HepG2 (cell line): ENCODE results near the gene EDN2. TPM values are rescaled to one million over a fixed set of nuclear protein-coding genes. Genes with fewer than 3 reads are reported as not detected.

Experiments used
- ATF3 ChIP-seq: sonication (generic); formaldehyde crosslinking; IDR thresholded peaks from 2 replicates; pipeline ENCODE4 v1.4.0; 2020; ENCODE audit warnings: missing genetic modification reagents
- FOSL1 ChIP-seq: sonication (generic); formaldehyde crosslinking; IDR thresholded peaks from 2 replicates; pipeline ENCODE4 v1.9.0; 2021; ENCODE audit warnings: missing genetic modification reagents, borderline replicate concordance
- FOSL2 ChIP-seq: sonication (generic); formaldehyde crosslinking; IDR thresholded peaks from 2 replicates; pipeline ENCODE4 v1.4.0; 2020; ENCODE audit warnings: missing genetic modification reagents
- HOXA3 ChIP-seq: sonication (generic); formaldehyde crosslinking; IDR thresholded peaks from 2 replicates; pipeline ENCODE4 v1.5.0; 2020; ENCODE audit warnings: missing genetic modification reagents
- JUNB ChIP-seq: sonication (generic); formaldehyde crosslinking; IDR thresholded peaks from 2 replicates; pipeline ENCODE4 v1.8.0; 2022; ENCODE audit warnings: missing genetic modification reagents, mild to moderate bottlenecking, borderline replicate concordance
- JUND ChIP-seq: sonication (generic); formaldehyde crosslinking; IDR thresholded peaks from 2 replicates; pipeline ENCODE4 v1.8.0; 2022; ENCODE audit warnings: mild to moderate bottlenecking, missing genetic modification reagents
- LCORL ChIP-seq, 2 experiments: fragments of 450-650 bp in 1 of 2; sonication (generic) in 1 of 2; formaldehyde crosslinking in 1 of 2; IDR thresholded peaks; 2 replicates each; pipeline versions ENCODE4 v1.5.0 to v1.6.1; 2017 to 2020; ENCODE audit warnings: antibody characterized with exemption in 1 of 2, missing genetic modification reagents in 1 of 2
- NAIF1 ChIP-seq: sonication (generic); formaldehyde crosslinking; IDR thresholded peaks from 2 replicates; pipeline ENCODE4 v1.5.0; 2020; ENCODE audit warnings: mild to moderate bottlenecking, missing genetic modification reagents, borderline replicate concordance
- PAXIP1 ChIP-seq: sonication (generic); formaldehyde crosslinking; conservative IDR thresholded peaks from 2 replicates; pipeline ENCODE4 v1.4.0; 2020; ENCODE audit warnings: mild to moderate bottlenecking, missing genetic modification reagents, moderate library complexity
- PHF20 ChIP-seq: sonication (generic); formaldehyde crosslinking; IDR thresholded peaks from 2 replicates; pipeline ENCODE4 v1.5.0; 2020; ENCODE audit warnings: mild to moderate bottlenecking, missing genetic modification reagents
- TEAD3 ChIP-seq: optimal IDR thresholded peaks from 2 replicates; pipeline ENCODE3; 2016; ENCODE audit warnings: borderline replicate concordance
- TFDP1 ChIP-seq: IDR thresholded peaks from 2 replicates; pipeline ENCODE4 v1.6.1; 2016; ENCODE audit warnings: missing compliant biosample characterization, missing genetic modification reagents, borderline replicate concordance
- ZNF335 ChIP-seq: sonication (generic); formaldehyde crosslinking; IDR thresholded peaks from 2 replicates; pipeline ENCODE4 v1.4.0; 2020; ENCODE audit warnings: missing genetic modification reagents
- ZNF605 ChIP-seq: sonication (generic); formaldehyde crosslinking; IDR thresholded peaks from 2 replicates; pipeline ENCODE4 v1.8.0; 2022; ENCODE audit warnings: mild to moderate bottlenecking, missing genetic modification reagents
- ZNF646 ChIP-seq: sonication (generic); formaldehyde crosslinking; IDR thresholded peaks from 2 replicates; pipeline ENCODE4 v1.9.0; 2021; ENCODE audit warnings: mild to moderate bottlenecking, missing genetic modification reagents
- ZNF772 ChIP-seq: sonication (generic); formaldehyde crosslinking; IDR thresholded peaks from 2 replicates; pipeline ENCODE4 v1.5.0; 2020; ENCODE audit warnings: mild to moderate bottlenecking, missing genetic modification reagents
- polyA plus RNA-seq, 8 experiments: library from polyadenylated mRNA; depleted of rRNA in 3 of 8; stranded (reverse) in 7 of 8; unstranded in 1 of 8; fragments of >200 nt; fragmentation: Illumina TruSeq in 4 of 8; extraction: Trizol in 4 of 8; gene quantifications; 2 replicates each; pipeline versions ENCODE4 v1.2.1 to v1.2.3, GENCODE V29; 2011 to 2016; ENCODE audit warnings: low read depth in 4 of 8, missing spikeins in 1 of 8, mixed read lengths in 1 of 8; ENCODE audit not compliant: insufficient read depth in 1 of 8
- total RNA-seq, 5 experiments: library from RNA; depleted of rRNA; stranded (reverse); fragments of >200 nt; fragmentation: Illumina TruSeq; extraction: Trizol; gene quantifications; 2 replicates each; pipeline ENCODE4 v1.2.3, GENCODE V29; 2016; ENCODE audit warnings: low read depth in 1 of 5

Gene EDN2
- total and polyA plus RNA-seq, 2 of the 13 experiments (the other 11 are each of a cell fraction or from before 2014, with no cell fraction given): not detected

- TF ChIP-seq LCORL (IDR thresholded peaks at IDR 0.05) (no peak), LCORL (CRISPR knock-in tag; IDR thresholded peaks at IDR 0.05) (peak; percentile 31; the same call in 1 of the 2 replicates), ATF3 (CRISPR knock-in tag) (peak; percentile 96), FOSL2 (peak; percentile 91), TEAD3 (CRISPR knock-in tag) (peak; percentile 73), PHF20 (CRISPR knock-in tag) (no peak), HOXA3 (0 out of 2 replicates have a peak, but pooled peaks have one; percentile 26), ZNF772 (CRISPR knock-in tag) (no peak), FOSL1 (CRISPR knock-in tag) (peak; percentile 67; the same call in 1 of the 2 replicates), JUND (CRISPR knock-in tag) (peak; percentile 85), NAIF1 (no peak), JUNB (CRISPR knock-in tag) (peak; percentile 75; the same call in 1 of the 2 replicates), ZNF605 (CRISPR knock-in tag) (no peak), ZNF335 (no peak), PAXIP1 (no peak), TFDP1 (CRISPR knock-in tag) (peak; percentile 43; the same call in 1 of the 2 replicates), ZNF646 (no peak)
These were observed 11.9 kb upstream of the EDN2 start (continued) for GRCh38 chr1:41496080-41497055.
